ENCODE results near the gene PTPRZ1.

Gene PTPRZ1

DNA sequence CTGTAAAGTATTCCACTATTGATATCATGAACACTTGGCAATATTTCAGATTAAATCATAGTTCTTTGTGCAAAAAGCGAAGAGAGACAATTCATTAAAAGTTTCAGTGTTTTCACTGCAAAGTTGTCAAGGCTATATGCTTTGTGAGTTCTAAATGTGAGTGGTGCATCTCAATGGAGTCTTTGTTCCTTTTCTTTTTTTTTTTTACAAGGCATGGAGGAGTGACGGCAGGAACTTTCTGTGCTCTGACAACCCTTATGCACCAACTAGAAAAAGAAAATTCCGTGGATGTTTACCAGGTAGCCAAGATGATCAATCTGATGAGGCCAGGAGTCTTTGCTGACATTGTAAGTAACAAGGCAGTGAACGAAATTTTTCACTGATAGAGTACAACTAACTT lies 186.6 kb downstream of the PTPRZ1 start:
- DNase-seq, result no peak

DNA sequence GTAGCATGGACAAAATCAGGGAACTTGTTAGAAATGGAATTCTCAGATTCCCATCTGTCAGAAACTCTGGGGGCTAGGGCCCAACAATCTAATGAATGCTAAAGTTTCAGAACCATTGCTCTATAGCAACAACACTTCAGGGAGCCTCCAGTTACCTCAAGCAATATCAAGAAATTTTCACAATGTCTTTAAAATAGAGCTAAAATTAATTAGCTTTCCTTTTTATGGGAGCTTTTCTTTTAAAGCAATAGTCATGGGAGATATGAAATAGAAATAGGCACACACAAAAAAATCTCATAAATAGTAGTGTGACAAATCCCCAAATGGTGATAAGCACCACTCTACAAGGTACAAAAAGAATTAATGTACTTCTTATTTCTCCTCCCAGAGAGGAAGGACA lies 190.2 kb downstream of the PTPRZ1 start:
- no peak for DNase-seq

DNA sequence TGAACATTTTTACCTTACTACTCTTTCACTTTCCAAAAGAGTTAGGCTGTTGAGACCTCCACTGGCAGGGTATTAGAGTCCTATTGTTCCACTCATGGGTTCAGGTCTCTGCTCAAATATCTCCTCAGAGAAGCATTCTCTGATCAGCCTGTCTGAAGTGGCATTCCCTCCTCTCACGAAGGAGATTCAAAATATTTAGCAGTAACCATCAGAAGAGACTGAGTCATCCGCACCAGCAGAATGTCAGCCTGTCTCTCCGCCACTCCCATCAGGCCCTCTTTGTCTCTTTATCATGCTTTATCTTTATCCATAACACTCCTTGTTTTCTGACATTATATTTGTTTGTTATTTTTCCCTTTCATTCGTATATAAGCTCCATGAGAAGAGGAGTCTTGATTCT lies 192.0 kb downstream of the PTPRZ1 start:
- no peak for DNase-seq

DNA sequence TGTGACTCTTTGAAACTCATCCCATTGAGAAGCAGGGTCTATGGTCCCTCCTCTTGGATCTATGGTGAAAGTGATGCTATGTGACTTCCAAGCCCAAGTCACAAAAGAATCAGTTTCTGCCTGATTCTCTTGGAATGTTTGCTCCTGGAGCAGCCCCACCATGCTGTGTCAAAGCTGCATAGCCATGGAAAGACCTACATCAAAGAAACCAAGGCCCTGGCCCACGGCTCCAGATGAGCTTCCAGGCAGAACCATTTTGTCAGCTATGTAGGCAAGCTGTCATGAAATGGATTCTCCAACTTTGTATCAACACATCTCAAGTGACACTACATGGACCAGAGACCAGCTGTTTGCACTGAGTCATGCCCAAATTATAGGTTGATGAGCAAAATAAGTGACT lies 194.1 kb downstream of the PTPRZ1 start:
- no peak for DNase-seq

DNA sequence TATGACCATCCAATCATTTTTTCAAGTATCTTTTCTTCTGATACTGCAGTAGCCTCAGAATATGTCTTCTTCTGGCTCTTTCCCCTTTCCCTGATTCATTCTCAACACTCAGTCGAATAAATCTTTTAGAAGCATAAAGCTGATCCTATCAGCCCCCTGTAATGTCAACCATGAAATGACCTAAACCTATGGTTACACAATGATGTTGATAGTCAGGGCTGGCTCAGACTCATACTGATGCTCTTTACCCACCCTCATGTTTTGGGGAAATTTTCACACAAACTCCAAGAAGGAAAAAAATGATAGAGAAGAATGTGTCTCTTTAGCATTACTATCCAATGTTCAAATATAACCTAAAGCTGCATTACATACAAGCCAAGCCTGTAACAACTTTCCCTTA lies 195.1 kb downstream of the PTPRZ1 start:
- DNase-seq, result no peak

DNA sequence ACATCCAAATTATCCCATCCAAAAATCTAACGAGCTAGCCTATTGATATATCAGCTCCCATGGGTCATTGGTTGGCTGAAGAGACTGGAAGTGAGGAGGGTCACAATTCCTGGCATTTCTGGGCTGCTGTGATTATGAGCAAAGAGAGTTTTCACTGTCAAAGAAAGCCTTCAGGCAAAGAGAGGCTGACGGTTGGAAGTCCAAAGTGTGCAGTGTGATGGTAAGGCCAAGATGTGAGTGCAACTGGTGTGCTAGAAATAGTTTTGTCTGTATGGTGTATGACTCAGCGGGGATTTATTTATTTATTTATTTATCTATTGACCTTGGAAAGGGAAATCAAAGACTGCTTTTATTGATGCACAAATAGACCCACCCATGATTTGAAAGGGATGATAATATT lies 196.0 kb downstream of the PTPRZ1 start:
- DNase-seq, result no peak

DNA sequence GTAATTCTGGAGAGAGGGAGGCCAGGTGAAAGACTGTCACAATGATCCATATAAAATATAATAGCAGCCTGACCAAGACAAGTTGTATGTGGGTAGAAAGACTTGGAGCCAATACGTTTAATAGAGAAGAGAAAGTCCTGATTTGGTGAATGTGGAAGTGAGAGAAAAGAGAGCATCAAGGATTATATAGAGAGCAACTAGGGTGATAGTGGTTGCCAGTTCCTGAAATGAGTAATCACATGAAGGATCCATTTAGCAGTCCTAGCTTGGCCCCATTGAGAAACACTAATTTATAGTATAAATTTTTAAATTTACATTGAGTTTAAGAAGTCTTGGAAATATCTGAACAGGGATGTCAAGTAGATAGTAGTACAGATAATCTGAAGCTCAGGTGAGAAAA lies 197.1 kb downstream of the PTPRZ1 start:
- no peak for DNase-seq

DNA sequence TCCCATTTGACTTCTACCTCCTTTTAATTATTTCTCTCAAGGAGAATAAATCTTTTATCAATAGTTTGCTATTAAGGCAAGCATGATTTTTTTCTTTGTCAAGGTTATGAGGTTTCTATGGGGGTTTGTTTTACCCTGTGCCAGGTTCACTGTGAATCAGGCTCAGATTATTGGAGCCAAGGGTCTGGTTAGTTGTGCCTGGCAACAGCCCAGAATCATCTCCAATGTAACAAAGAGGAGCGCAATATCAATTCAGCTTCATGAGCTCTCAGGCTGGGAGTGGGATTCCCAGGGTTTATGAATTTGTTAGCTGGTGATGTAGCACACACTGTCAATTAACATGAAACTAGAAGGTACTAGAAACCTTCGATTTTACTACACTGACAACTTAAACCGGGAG lies 197.9 kb downstream of the PTPRZ1 start:
- no peak for DNase-seq

DNA sequence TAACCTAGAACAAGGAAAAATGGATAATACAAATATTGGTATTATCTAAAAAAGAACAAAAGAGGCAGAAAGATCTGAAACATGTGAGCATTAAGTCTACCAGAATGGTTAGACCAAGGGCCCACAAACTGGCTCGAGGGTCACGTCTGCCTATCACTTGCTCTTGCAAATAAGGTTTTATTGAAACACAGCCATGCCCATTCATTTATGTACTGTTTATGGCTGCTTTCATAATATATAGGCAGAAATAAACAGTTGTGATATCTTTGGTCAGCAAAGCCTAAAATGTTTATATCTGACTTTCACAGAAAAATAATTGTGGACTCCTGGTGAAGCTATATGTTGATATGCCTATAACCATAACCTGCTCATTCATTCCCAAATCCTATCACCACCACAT lies 199.3 kb downstream of the PTPRZ1 start:
- no peak for DNase-seq

DNA sequence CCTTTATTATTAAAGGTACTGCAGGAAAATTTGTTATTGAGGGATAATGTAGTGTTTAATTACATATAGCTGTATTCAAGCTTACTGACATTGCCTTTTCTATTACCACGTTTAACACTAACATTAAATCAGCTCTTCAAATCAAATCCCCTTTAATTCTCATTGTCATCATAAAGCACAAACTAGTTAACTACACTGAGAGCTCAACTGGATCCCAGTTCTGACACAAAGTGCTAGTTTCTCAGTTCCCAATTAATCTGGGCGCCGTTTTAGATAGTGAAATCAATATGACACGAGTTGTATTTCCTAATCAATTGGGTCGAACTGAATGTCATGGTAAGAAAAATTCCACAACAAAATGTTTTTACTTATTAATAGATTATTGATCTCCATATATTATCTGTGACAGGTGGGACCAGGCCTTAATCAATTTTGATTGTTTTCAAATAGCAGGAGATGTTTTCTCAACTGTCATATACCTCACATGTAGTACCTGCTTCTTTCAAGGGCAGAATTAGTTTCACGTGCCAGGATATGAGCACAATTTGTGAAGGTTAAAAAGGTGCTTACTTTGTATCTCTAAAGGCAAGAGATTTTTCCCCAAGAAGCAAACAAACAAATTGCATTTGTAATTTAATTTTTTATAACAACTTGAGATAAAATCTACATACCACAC lies 200.1 kb downstream of the PTPRZ1 start:
- no peak for DNase-seq

DNA sequence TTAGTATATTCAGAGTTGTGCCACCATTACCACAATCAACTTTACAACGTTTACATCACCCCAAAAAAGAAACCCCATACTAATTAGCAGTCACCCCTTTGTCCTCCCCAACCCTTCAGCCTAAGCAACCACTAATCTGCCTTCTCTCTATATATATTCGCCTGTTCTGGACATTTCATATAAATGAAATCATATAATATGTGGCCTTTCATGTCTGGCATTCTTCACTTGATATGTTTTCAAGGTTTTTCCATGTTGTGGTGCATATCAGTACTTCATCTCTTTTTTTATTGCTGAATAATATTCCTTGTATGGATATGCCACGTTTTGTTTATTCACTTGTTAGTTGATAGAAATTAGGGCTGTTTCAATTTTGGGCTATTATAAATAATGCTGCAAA lies 200.7 kb downstream of the PTPRZ1 start:
- no peak for DNase-seq

DNA sequence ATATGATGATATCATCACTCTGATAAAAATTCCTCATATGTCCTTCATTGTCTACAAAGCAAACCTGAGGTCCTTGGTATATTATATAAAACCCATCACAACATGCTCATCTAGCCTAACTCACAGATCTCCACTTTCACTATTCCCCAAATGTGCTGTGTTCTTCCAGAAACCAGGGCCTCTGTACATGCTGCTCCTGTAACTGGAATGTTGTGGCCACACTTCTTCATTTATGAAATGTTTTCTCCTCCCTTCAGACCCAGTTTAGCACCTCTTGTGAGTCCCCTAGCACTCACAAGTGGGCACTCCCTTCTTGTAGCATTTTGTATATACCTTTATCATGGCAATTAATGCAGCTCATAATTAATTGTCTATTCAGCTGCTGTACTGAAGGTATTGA lies 209.2 kb downstream of the PTPRZ1 start:
- no peak for DNase-seq

DNA sequence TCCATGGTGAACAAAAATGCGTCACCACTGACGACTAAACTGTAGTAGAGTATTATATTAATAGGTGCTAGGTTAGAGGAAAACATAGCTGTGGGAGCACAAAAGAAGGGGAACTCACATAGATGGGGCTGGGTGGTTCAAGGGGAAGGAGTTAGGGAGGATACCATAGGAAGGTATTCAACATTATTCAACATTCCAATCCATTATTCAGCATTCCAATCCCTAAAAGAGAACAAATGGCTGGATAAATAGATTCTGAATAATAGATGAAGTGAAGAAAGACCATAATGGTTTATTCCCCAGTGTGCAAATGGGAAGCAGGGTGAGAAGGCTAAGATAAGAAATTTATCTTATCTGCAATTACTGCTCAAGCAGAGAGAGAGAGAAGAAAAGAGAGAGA lies 209.7 kb downstream of the PTPRZ1 start:
- DNase-seq, result no peak

DNA sequence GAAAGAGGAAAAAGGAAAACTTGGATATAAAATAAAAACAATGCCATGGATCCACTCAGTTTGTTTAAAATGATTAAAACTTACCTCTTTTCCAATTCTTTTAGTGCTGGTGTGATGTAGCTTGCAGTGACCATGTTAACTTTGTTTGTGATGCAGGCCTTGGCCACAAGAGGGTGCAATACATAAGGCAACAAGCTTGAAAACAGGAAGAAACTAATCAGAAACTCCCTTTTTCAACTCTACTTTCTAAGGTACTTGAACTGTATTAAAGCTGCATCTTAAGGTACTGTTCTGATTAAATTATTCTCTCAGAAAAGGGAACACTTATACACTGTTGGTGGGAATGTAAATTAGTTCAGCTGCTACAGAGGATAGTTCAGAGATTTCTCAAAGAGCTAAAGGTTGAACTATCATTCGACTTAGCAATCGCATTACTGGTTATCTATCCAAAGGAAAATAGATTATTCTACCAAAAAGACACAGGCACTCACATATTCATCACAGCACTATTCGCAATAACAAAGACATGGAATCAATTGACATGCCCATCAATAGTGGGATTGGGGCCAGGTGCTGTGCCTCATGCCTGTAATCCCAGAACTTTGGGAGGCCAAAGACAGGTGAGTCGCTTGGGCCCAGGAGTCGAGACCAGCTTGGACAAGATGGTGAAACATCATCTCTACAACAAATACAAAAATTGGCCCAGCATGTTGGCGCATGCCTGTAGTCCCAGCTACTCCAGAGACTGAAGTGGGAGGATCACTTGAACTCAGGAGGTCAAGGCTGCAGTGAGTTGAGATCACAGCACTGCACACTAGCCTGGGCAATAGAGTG lies 220.2 kb downstream of the PTPRZ1 start:
- DNase-seq, result peak; percentile 2

DNA sequence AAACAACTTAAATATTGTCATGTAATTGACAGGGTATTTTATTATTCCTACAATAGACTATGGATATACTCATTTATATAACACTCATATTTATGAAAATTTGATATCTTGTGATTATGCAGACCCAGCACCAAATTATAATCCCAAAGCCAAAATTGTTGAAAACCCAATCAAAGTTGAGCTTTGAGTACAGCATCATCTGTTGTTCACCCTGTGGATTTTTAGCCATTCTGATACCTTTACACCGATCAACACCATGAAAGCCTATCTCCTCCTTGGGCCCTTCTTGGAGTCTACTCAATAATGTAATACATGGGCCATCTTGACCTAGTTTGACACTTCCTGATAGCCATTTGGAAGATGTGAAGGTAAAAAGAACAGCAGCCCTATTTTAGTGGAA lies 221.6 kb downstream of the PTPRZ1 start:
- DNase-seq, result no peak

DNA sequence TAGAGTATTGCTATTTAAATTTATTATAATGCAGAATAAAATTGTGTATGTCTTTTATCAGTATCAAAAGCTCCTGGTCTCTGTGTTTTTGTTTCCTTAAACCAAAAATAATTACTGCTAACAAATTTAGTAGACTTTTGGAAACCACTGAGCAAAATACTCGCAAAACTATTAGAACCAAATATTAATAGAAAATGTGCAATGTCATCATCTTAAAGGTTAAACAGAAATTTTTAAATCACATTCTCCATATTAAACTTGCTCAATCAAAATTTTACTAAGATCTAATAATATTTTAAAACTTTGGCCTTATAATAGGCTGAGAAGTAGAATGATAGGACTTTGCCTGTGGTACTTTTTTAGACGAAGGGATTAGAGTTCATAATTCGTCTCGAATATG lies 222.7 kb downstream of the PTPRZ1 start:
- no peak for DNase-seq

DNA sequence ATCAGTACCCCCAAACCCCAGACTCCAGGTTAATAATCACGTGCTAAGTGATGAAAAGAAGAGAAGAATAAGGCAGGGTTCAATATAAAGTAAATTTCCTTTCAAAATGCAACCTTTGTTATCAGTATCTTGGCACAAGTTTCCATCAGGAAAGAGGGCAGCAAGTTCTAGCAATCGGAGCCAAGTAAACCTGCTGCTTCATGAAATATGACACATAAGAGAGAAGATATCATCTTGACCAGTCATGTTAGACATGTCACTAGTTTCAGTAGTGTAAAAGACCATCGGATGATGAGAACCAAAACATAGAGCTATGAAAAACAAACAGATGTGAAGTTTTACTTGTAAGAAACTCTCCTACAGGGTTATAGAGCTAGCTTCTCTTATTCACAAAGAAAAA lies 227.1 kb downstream of the PTPRZ1 start:
- DNase-seq, result no peak

DNA sequence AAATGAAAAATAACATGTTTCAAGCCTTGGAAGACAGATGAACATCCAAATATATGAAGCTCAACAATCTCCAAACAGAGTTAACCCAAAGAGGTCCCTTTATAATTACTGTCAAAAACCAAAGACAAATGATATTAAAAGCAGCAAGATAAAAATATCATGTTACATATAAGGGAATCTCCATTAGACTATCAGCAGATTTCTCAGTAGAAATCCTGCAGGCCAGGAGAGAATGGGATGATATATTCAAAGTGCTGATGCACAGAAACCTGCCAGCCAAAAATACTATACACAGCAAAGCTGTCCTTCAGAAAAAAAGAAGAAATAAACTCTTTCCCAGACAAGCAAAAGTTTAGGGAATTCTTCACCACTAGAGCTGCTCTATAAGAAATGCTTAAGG lies 230.1 kb downstream of the PTPRZ1 start:
- DNase-seq, result no peak

Data from stimulated activated naive CD4-positive, alpha-beta T cell treated with Interleukin-2 at 50 U/mL for 16 hours (primary cell).